Activated CD8-positive, alpha-beta memory T cell treated with anti-CD3 and anti-CD28 coated beads, Interleukin-2, amount 50 U/mL, for 4 hours (primary cell): Measurements from ENCODE around the gene SOAT1.
"Not testable (repeated sequence)": the region's sequence is repeated elsewhere in the genome, so short reads cannot be mapped to it uniquely, and the experiment has no call there.

Experiments used
- DNase-seq: peaks from one replicate; pipeline ENCODE4 v3.0.0-alpha.2; 2020

Gene SOAT1

GRCh38 chr1:179365342-179366092 is 71.9 kb downstream of the SOAT1 start, which contains the start of gene AXDND1:
Gene AXDND1, plus strand, starts transcription at chr1:179365971. Its CDS starts 539 bp downstream, at chr1:179366510.
- DNase-seq, result peak; percentile 87

GRCh38 chr1:179366093-179366800 is 72.7 kb downstream of the SOAT1 start:
- DNase-seq, result no peak

GRCh38 chr1:179369751-179370341 is 76.2 kb downstream of the SOAT1 start:
- DNase-seq, result no peak

- no peak for DNase-seq
Observed at GRCh38 chr1:179372160-179372559, 78.6 kb downstream of the SOAT1 start.

GRCh38 chr1:179376223-179376622 is 82.6 kb downstream of the SOAT1 start:
- DNase-seq, result no peak

GRCh38 chr1:179380299-179380698 is 86.7 kb downstream of the SOAT1 start:
- DNase-seq, result no peak

GRCh38 chr1:179384027-179384426 is 90.4 kb downstream of the SOAT1 start:
- no peak for DNase-seq

GRCh38 chr1:179385510-179385909 is 91.9 kb downstream of the SOAT1 start:
- no peak for DNase-seq

- no peak for DNase-seq
Observed at GRCh38 chr1:179393721-179394120, 100.1 kb downstream of the SOAT1 start.

- not testable (repeated sequence) for DNase-seq
Observed at GRCh38 chr1:179399399-179399798, 105.8 kb downstream of the SOAT1 start.
